ENCODE measurements around the gene TXN2.

DNA sequence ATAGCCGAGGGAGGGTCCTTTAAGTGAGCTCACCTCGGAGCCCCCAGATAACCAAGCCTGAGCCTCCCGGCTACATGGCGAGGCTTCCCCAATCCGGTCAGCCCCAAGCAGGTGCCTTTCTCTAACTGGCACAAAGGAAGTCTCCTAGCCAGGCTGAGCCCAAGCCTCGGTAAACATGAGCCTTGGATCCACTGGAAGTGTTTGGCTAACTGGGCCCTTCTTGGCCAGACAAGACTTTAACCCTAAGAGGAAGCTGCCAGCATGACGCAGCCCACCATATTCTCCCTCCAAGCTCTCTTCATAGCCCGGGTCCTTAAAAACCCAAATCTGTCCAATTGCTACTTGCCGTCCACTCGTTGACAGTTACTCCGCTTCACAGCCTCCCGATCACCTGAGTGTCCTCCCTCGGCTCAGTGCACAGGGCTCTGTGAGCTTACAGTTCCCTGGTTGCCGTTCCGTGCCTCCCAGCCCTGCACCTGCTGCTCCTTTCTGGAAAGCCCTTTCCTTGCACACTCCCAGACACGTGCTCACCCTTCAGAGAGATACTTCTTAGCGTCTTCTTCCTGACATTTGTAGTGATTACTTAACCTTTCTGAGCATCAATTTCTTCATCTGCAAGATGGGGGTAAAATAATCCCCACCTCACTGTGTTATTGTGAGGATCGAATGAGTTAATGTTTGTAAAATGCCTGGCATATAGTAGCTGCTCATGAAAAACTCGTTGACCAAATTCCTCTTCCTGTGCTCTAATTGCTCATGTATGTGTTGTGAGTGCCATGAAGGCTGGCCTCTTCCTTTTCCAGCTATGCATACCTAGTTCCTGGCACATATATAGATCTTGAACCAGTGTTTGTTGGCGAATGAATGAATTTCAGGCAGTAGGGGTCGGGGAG, 25.6 kb downstream of the TXN2 start:
- TF ChIP-seq, protein P1, sequence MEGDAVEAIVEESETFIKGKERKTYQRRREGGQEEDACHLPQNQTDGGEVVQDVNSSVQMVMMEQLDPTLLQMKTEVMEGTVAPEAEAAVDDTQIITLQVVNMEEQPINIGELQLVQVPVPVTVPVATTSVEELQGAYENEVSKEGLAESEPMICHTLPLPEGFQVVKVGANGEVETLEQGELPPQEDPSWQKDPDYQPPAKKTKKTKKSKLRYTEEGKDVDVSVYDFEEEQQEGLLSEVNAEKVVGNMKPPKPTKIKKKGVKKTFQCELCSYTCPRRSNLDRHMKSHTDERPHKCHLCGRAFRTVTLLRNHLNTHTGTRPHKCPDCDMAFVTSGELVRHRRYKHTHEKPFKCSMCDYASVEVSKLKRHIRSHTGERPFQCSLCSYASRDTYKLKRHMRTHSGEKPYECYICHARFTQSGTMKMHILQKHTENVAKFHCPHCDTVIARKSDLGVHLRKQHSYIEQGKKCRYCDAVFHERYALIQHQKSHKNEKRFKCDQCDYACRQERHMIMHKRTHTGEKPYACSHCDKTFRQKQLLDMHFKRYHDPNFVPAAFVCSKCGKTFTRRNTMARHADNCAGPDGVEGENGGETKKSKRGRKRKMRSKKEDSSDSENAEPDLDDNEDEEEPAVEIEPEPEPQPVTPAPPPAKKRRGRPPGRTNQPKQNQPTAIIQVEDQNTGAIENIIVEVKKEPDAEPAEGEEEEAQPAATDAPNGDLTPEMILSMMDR (IDR thresholded peaks at IDR 0.05; ENCODE audit: borderline replicate concordance, extremely low read depth, low read length, poor library complexity, severe bottlenecking): no peak
- TF ChIP-seq EZH2 (IDR thresholded peaks at IDR 0.05; ENCODE audit: borderline replicate concordance, low read depth, low read length, severe bottlenecking): no peak
